Hepatocyte (in vitro differentiated cells): Measurements from ENCODE around the gene ETV5. TPM values are rescaled to one million over a fixed set of nuclear protein-coding genes. Genes with fewer than 3 reads are reported as not detected.

Experiments
- DNase-seq: peaks from one replicate; pipeline ENCODE4 v3.0.0-alpha.2; 2016; ENCODE audit warnings: low spot score
- H2AFZ ChIP-seq: fragments of 200-600 bp; sonication (generic); 2 replicates; pipeline ENCODE4 v1.6.0; 2016; ENCODE audit warnings: antibody characterized with exemption, mild to moderate bottlenecking
- H3K27ac ChIP-seq: fragments of 200-600 bp; sonication (generic); 2 replicates; pipeline ENCODE4 v1.5.1; 2016; ENCODE audit warnings: mild to moderate bottlenecking
- H3K27me3 ChIP-seq: fragments of 200-600 bp; sonication (generic); 2 replicates; pipeline ENCODE4 v1.6.1; 2016
- H3K36me3 ChIP-seq: fragments of 200-600 bp; sonication (generic); replicated peaks from 2 replicates; pipeline ENCODE4 v1.5.1; 2016; ENCODE audit warnings: low read depth; ENCODE audit not compliant: insufficient read depth
- H3K4me1 ChIP-seq: fragments of 200-600 bp; sonication (generic); 2 replicates; pipeline ENCODE4 v1.5.1; 2016; ENCODE audit warnings: mild to moderate bottlenecking, moderate library complexity; ENCODE audit not compliant: insufficient read depth
- H3K4me2 ChIP-seq: fragments of 200-600 bp; sonication (generic); 2 replicates; pipeline ENCODE4 v1.6.0; 2016
- H3K4me3 ChIP-seq: fragments of 200-600 bp; sonication (generic); 2 replicates; pipeline ENCODE4 v1.5.1; 2016; ENCODE audit warnings: mild to moderate bottlenecking
- H3K79me2 ChIP-seq: fragments of 200-600 bp; sonication (generic); 2 replicates; pipeline ENCODE4 v1.6.0; 2017; ENCODE audit warnings: mild to moderate bottlenecking
- H3K9me2 ChIP-seq: fragments of 200-600 bp; sonication (generic); replicated peaks from 2 replicates; pipeline ENCODE4 v1.6.0; 2017; ENCODE audit warnings: mild to moderate bottlenecking; ENCODE audit not compliant: insufficient read depth
- H3K9me3 ChIP-seq: fragments of 200-600 bp; sonication (generic); 2 replicates; pipeline ENCODE4 v1.5.1; 2016; ENCODE audit warnings: low read depth, mild to moderate bottlenecking
- H4K20me1 ChIP-seq: fragments of 200-600 bp; sonication (generic); 2 replicates; pipeline ENCODE4 v1.6.0; 2016; ENCODE audit warnings: mild to moderate bottlenecking; ENCODE audit not compliant: insufficient read depth, poor library complexity, severe bottlenecking
- CTCF ChIP-seq: fragments of 200-600 bp; sonication (generic); IDR thresholded peaks from 2 replicates; pipeline ENCODE4 v1.5.1; 2016; ENCODE audit warnings: antibody characterized with exemption, mild to moderate bottlenecking; ENCODE audit not compliant: poor library complexity
- EZH2 ChIP-seq: fragments of 200-600 bp; sonication (generic); IDR thresholded peaks from 2 replicates; pipeline ENCODE4 v1.6.1; 2016; ENCODE audit warnings: antibody characterized with exemption, mild to moderate bottlenecking, borderline replicate concordance
- EZH2phosphoT487 ChIP-seq: fragments of 200-600 bp; sonication (generic); IDR thresholded peaks from one replicate; pipeline ENCODE4 v1.6.1; 2018; ENCODE audit warnings: antibody characterized with exemption, mild to moderate bottlenecking, low read depth, moderate library complexity; ENCODE audit not compliant: unreplicated experiment, severe bottlenecking
- WGBS: methylation state at CpG from one replicate; pipeline ENCODE4 v1.1.6; 2016; ENCODE audit warnings: low lambda C conversion rate; ENCODE audit errors: missing lambda C conversion rate; 5-methylcytosine and 5-hydroxymethylcytosine counted together
- polyA plus RNA-seq: library from polyadenylated mRNA; unstranded; fragments of >200 nt; fragmentation: Nextera tagmentation; extraction: Ambion mirVana; gene quantifications from 2 replicates; pipeline ENCODE4 v1.2.1, GENCODE V29; 2016
- total RNA-seq: library from RNA; depleted of rRNA; stranded (reverse); fragments of >200 nt; gene quantifications from 2 replicates; pipeline ENCODE4 v1.2.3, GENCODE V29; 2014

Gene ETV5
- total and polyA plus RNA-seq, 2 experiments from 2014 or later = 12.2 to 15.0 TPM

DNA sequence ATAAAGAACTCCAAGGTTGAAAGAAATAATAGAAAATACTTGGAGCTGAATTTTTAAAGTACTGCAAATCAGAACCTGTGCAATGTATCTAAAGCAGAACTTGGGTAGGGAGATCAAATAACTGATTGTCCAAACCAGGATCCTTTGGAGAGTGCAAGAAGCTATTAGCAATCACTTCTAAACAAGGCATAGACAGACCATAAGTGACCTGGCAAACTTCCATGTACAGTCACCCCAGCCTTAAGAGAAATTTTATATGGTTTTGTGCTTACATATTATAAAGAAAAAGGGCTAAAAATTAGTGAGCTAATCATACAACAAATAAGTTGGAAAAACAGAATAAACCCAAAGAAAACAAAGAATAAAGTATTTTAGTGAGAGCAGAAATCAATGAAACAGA lies 35.2 kb downstream of the ETV5 start:
- Histone ChIP-seq H3K9me2 (no peaks in the 10 kb centered on the region), H3K4me1 (peaks cover 6% of the 10 kb centered on the region), H3K4me3 (no peak overlapping the region), H3K9me3 (no peaks in the 10 kb centered on the region), H2AFZ (no peak overlapping the region), H3K36me3 (no peaks in the 10 kb centered on the region), H3K79me2 (no peaks in the 10 kb centered on the region), H3K27me3 (no peaks in the 10 kb centered on the region), H3K4me2 (no peak overlapping the region), H4K20me1 (no peaks in the 10 kb centered on the region), H3K27ac (no peak overlapping the region)
- no peak for TF ChIP-seq EZH2
- no peak for TF ChIP-seq CTCF
- TF ChIP-seq EZH2phosphoT487 = no peak
- DNase-seq = no peak

DNA sequence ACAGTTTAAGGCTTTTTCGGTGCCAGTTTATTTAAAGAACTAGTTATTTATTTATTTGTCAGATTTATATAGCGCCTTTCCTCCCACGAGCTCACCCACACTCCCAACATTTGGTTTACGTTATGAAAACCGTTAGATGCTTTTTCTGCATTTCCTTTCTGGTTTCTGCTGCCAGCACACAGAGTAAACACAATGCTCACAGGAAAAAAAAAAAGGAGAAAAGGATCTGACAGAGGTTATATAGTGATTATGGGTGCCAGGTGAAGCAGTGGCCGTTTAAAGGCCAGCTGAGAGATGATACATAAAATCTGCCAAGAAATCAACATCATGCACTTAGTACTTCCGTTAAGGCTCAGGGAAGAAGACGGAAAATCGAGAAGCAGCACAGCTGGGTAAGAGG lies 37.9 kb downstream of the ETV5 start:
- Histone ChIP-seq H3K4me3 (no peak overlapping the region), H3K27me3 (no peaks in the 10 kb centered on the region), H3K79me2 (no peaks in the 10 kb centered on the region), H4K20me1 (no peaks in the 10 kb centered on the region), H3K27ac (no peak overlapping the region), H3K36me3 (no peaks in the 10 kb centered on the region), H3K9me3 (no peaks in the 10 kb centered on the region), H3K4me1 (peaks cover 6% of the 10 kb centered on the region), H3K9me2 (no peaks in the 10 kb centered on the region), H3K4me2 (no peak overlapping the region), H2AFZ (no peak overlapping the region)
- 46% methylated on average over 9 of the region's 9 CpGs for WGBS
- no peak for DNase-seq
- no peak for TF ChIP-seq CTCF
- no peak for TF ChIP-seq EZH2phosphoT487
- TF ChIP-seq EZH2 = no peak

- WGBS = 58% methylated on average over 1 of the region's 1 CpG
- H3K27me3 ChIP-seq = no peaks in the 10 kb centered on the region
- H2AFZ ChIP-seq = no peak overlapping the region
- no peaks in the 10 kb centered on the region for H3K9me3 ChIP-seq
- H3K36me3 ChIP-seq = no peaks in the 10 kb centered on the region
- H4K20me1 ChIP-seq = no peaks in the 10 kb centered on the region
- H3K79me2 ChIP-seq = no peaks in the 10 kb centered on the region
- DNase-seq = no peak
- no peak overlapping the region for H3K27ac ChIP-seq
- TF ChIP-seq EZH2phosphoT487 = no peak
- TF ChIP-seq EZH2 = no peak
- no peak for TF ChIP-seq CTCF
- H3K4me1 ChIP-seq = peaks cover 6% of the 10 kb centered on the region
- H3K4me3 ChIP-seq = no peak overlapping the region
- H3K9me2 ChIP-seq = no peaks in the 10 kb centered on the region
- H3K4me2 ChIP-seq = no peak overlapping the region
These were observed 38.3 kb downstream of the ETV5 start for GRCh38 chr3:186070550-186070949.

DNA sequence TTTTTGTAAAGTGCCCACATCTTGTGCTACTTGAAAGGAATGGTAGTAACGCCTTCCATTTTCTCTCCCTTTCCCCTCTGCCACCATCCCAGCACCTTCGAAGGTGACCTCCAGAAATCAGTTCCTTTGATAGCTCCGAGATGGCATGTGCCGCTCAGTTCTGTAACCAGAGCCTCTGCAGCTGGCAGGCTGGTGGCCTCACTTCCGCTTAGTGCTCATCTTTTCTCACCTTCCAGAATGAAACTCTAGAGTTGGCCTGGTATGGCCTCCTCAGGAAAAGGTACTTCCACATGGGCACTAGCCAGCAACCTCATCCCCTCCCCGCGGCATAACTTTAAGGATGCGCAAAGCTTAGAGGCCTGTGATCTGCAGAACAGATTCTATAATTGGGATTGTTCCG lies 38.8 kb downstream of the ETV5 start:
- DNase-seq = no peak
- 94% methylated on average over 9 of the region's 9 CpGs for WGBS
- no peaks in the 10 kb centered on the region for H4K20me1 ChIP-seq
- H3K79me2 ChIP-seq = no peaks in the 10 kb centered on the region
- H2AFZ ChIP-seq = no peak overlapping the region
- no peaks in the 10 kb centered on the region for H3K36me3 ChIP-seq
- no peak overlapping the region for H3K4me2 ChIP-seq
- H3K27me3 ChIP-seq = no peaks in the 10 kb centered on the region
- no peak overlapping the region for H3K4me3 ChIP-seq
- no peak overlapping the region for H3K27ac ChIP-seq
- H3K9me3 ChIP-seq = no peaks in the 10 kb centered on the region
- H3K9me2 ChIP-seq = no peaks in the 10 kb centered on the region
- no peak for TF ChIP-seq EZH2phosphoT487
- H3K4me1 ChIP-seq = peaks cover 6% of the 10 kb centered on the region
